DMS53 treated with DMSO at 0.1 percent for 48 hours (cell line): Measurements from ENCODE around the gene ZNF32.
A peak's percentile ranks its signal among the peaks of the same experiment; 100 is the strongest.

Source experiments
- DNase-seq: peaks from one replicate; lab custom pipeline; 2025; ENCODE audit not compliant: unreplicated experiment; lab: John Stamatoyannopoulos, UW

Gene ZNF32, protein sequence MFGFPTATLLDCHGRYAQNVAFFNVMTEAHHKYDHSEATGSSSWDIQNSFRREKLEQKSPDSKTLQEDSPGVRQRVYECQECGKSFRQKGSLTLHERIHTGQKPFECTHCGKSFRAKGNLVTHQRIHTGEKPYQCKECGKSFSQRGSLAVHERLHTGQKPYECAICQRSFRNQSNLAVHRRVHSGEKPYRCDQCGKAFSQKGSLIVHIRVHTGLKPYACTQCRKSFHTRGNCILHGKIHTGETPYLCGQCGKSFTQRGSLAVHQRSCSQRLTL

GRCh38 chr10:43648398-43649184 lies at the start of gene ZNF32:
Gene ZNF32 (minus strand): TSS chr10:43648881. CDS start chr10:43646133, 2,748 bp downstream.
- peak; percentile 66 for DNase-seq

DNA sequence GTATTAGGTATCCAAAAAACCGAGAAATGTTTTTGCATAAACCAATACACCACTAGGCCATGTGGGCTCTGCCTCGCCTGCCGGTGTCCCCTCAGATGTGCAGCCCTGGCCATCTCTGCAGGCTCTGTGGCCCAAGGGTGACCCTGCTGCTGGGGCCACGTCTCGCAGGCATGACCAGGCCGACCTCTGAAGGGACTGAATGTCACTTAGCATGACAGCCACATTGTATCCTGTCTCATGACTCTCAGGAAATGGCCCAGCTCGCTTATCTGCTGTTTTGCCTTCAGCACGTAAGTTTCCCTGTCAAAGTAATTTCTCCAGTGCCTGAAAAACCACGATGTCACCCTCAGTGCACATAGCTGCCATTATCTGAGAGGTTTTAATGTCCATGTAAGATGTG lies 49.5 kb upstream of the ZNF32 start:
- DNase-seq, result no peak

DNA sequence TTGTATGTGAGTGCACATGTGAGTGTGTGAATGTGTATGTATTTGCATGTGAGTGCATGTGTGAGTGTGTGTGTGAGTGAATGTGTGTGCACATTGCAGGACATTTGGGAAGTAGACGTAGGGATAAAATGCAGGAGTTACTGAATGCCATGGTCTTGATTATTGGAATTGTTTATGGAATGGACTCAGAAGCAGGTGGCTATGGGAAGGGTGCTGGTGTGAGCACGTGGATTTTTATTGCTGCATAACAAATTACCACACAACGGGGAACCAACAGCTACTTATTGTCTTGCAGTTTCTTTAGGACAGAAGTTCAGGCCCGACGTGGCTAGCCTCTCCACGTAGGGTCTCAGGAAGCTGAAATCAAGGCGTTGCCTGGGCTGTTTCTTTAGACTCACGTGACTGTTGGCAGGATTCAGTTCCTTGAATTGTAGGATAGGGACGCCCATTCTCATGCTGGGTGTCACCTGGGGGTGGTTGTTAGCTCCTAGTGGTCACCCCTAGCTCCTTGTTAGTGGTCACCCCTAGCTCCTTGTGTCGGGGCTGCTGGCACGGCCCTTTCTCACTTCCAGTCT lies 48.3 kb upstream of the ZNF32 start:
- no peak for DNase-seq

DNA sequence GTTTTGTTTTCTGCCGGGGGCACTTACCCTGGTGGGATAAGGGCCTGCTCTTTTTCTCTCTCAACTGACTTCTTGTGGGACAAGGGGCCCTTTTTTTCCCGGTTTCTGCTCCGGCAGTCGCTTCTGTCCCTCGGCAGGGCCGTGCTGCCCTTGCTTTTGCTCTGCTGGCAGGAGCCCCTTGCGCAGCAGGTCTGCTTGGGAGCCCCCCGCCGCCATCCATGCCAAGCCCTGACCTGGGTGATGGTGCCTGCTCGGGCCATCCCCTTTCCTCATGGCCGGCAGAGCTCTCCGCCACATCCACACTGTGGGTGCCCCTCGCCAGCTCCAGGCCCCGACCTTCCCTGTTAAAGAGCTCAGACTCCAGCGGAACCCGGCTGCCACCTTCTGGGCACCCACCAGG lies 47.0 kb upstream of the ZNF32 start:
- no peak for DNase-seq

- DNase-seq, result no peak
These were observed 46.6 kb upstream of the ZNF32 start for GRCh38 chr10:43695321-43695720.

DNA sequence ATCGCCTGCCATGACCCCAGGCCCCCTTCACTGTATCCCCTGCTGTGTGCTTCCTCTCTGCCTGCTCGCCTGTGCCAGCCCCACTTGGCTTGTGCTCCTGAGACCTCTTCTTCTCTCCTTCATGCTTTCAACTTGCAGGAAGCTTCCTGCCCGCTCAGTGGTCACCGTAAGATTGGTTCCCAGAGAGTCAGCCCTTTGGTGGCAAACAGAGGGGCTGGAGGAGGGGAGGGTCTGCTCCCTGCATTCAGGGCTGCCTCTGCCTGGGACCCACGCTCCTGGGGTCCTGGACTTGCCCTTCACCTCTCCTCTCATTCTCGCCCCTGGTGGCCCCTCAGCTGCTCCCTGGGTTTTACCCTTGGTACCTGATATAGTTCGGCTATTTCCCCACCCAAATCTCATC lies 45.8 kb upstream of the ZNF32 start:
- DNase-seq, result no peak

DNA sequence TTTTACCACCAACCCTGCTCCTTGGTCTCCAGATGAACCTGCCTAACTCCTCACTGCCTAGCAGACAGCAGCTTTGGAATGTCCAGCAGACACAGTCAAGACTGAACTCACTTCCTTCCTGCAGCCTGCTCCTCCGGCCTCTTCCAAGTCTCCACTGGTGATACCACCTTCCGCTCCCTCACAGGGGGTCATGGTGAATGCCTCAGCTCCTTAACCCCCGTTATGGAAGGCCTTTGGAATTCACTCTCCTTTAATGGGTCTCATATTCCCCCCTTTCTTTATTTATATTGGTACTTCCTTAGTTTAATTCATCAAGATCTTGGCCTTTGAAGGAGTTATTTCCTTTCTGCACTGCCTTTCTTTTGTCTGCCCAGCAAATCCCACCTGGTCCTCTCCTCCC lies 44.9 kb upstream of the ZNF32 start:
- no peak for DNase-seq

- DNase-seq, result no peak
These were observed 43.6 kb upstream of the ZNF32 start for GRCh38 chr10:43692051-43692825.

DNA sequence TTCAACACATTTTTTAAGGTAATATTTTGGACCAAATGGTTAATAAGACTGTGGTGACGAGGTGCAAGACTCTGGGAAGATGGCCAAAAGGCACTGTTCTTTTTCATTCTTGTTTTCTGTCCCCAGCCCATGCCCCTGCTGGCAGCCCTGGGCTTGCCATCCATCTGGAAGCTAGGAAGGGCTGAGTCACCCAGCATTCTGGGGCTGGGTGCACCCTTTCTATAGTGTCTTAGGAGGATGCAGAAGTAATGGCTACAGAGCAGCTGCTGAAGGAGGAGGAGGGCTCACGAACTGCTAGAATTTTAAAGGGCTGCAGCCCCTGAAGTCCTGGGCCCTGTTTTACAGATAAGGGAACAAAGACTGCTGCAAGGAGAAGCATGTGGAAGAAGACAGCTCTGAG lies 42.8 kb upstream of the ZNF32 start:
- DNase-seq, result no peak

- peak; percentile 59 for DNase-seq
These were observed 41.5 kb upstream of the ZNF32 start for GRCh38 chr10:43689955-43690771.

- DNase-seq, result peak; percentile 59
These were observed 40.9 kb upstream of the ZNF32 start for GRCh38 chr10:43689618-43689954.

GRCh38 chr10:43689007-43689491 lies 40.4 kb upstream of the ZNF32 start:
- DNase-seq, result no peak

GRCh38 chr10:43688348-43688892 lies 39.7 kb upstream of the ZNF32 start:
- no peak for DNase-seq

DNA sequence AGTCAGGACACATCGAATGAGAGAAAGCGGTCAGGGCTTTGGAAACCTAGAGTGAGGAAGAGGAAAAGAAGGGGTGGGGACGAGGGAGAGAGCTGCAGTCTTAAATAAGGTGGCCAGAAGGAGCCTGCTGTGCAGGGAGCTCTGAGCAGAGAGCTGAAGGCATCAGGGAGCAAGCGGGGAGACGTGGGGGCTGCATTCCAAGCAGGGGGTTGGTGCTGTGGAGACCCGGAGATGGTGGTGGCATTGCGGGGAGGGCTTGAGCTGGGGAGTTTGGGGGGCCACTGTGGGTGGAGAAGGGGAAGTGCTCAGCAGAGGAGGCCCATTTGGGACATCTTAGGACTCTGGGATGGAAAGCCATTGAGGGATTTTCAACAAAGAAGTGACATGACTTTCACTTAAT lies 38.7 kb upstream of the ZNF32 start:
- DNase-seq, result no peak

DNA sequence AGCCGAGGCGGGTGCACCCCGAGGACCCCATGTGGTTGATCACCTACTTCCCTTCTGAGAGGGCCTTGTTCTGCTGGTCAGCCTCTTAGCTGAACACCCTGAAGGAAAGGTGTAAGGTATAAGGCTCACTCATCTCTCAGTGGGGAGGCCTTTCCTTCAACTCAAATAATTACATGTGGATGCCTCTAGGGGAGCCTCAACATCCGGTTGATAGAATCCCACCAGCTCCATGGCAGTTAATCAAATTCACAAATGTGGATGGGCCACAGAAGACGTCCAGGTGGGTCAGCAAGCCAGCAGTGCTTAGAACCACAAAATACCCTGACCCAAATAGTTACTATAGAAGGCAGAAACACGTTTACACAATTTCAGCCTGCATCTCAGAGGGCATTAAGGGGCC lies 37.7 kb upstream of the ZNF32 start:
- no peak for DNase-seq

- DNase-seq, result no peak
These were observed 37.1 kb upstream of the ZNF32 start for GRCh38 chr10:43685744-43686143.

DNA sequence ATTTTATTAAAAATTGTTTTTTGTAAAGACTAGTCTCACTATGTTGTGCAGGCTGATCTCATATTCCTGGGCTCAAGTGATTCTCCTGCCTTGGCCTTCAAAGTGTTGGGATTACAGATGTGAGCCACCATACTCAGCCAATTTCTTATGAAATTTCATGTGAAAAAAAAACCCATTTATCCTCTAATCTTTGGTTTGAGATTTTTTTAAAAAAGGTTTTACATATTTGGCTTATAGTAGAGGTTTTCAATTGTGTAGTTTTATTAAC lies 35.5 kb upstream of the ZNF32 start:
- no peak for DNase-seq

DNA sequence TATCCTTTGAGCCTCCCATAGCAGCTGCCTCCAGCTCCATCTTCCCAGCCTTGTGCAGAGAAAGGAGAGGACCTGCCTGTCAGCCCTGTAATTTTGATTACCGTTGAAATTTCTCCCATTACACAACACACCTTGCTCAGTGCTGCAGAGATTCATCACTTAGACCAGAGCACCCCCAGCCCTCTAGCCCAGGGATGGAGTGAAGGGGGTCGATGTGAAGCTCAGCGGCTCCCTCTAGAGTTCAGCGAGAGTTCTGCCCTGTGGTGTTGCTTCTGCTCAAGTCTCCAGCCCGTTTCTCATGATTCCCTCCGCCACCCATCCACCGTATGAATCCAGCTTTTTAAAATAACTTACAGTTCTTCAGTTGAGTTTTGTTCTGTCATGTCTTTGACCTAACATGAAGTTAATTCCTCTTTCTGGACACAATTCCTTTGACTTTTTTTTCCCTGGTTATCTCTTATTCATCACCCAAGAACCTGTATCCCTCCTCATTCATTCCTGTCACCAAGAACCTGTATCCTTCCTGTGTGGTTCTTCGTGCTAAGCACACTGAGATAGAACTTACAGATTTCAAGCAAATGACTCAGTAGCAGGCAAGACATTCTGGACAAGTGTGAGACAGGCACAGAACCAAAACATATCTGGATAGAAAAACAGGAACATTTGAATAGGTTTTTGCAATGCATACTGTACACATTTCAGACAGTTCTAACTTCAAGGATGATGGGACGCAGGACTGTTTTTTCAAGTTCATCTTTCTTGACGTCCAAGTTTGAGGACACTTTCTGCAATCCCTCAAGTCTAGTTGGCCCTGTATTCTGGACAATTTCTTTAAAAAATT lies 35.0 kb upstream of the ZNF32 start:
- no peak for DNase-seq

DNA sequence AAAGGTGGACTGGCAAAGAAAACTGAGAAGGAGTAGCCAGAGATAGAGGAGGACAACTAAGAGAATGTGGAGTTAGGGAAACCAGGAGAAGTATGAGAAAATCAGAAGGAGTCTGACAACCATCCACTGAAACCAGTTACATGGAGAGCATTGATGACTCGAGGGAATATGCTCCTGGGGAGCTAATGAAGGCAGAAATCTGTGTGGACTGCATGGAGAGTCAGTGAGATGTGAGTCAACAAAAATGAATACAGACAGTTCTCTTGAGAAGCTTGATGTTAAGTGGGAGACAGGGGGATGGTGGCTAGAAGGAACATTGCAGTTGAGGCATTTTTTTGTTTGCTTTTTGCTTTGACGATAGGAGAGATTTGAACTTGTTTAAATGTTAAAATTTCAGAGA lies 34.3 kb upstream of the ZNF32 start:
- DNase-seq, result no peak

- DNase-seq, result no peak
These were observed 33.0 kb upstream of the ZNF32 start for GRCh38 chr10:43681721-43682120.
